GM08714 (cell line): Measurements from ENCODE around the gene PYDC2.

ENCODE experiments used
- H3K4me3 ChIP-seq: fragments of 200-500 bp; sonication (Bioruptor generic); 2 replicates; pipeline ENCODE4 v1.5.1; 2014; ENCODE audit warnings: mild to moderate bottlenecking, low read length, inconsistent platforms
- ZNF274 ChIP-seq: IDR thresholded peaks from 2 replicates; pipeline ENCODE4 v1.6.1; 2012; ENCODE audit warnings: mild to moderate bottlenecking, low read depth, low read length

PYDC2 gene

GRCh38 chr3:191461113-191461595, at the start of gene PYDC2:
Gene PYDC2 (plus strand): TSS chr3:191461163. CDS start chr3:191461163, 0 bp downstream.
- H3K4me3 ChIP-seq: no peak within 1 kb of the TSS
- no peak for TF ChIP-seq ZNF274

- no peak overlapping the region for H3K4me3 ChIP-seq
- no peak for TF ChIP-seq ZNF274
Observed at GRCh38 chr3:191412759-191413158, 48.2 kb upstream of the PYDC2 start.

GRCh38 chr3:191414286-191414685, 46.7 kb upstream of the PYDC2 start:
- no peak for TF ChIP-seq ZNF274
- no peak overlapping the region for H3K4me3 ChIP-seq

GRCh38 chr3:191414732-191415131, 46.2 kb upstream of the PYDC2 start:
- no peak for TF ChIP-seq ZNF274

GRCh38 chr3:191415566-191415965, 45.4 kb upstream of the PYDC2 start:
- no peak for TF ChIP-seq ZNF274
- H3K4me3 ChIP-seq: no peak overlapping the region

More at GRCh38 chr3:191414732-191415131, 46.2 kb upstream of the PYDC2 start:
- H3K4me3 ChIP-seq: no peak overlapping the region

- H3K4me3 ChIP-seq: no peak overlapping the region
- no peak for TF ChIP-seq ZNF274
Observed at GRCh38 chr3:191417457-191417729, 43.6 kb upstream of the PYDC2 start.

- no peak overlapping the region for H3K4me3 ChIP-seq
- TF ChIP-seq ZNF274: no peak
Observed at GRCh38 chr3:191420771-191421170, 40.2 kb upstream of the PYDC2 start.

- H3K4me3 ChIP-seq: no peak overlapping the region
- no peak for TF ChIP-seq ZNF274
Observed at GRCh38 chr3:191424881-191425280, 36.1 kb upstream of the PYDC2 start.

GRCh38 chr3:191425322-191425734, 35.6 kb upstream of the PYDC2 start:
- TF ChIP-seq ZNF274: no peak
- H3K4me3 ChIP-seq: no peak overlapping the region

GRCh38 chr3:191426311-191426710, 34.7 kb upstream of the PYDC2 start:
- no peak for TF ChIP-seq ZNF274
- H3K4me3 ChIP-seq: no peak overlapping the region

GRCh38 chr3:191428177-191428576, 32.8 kb upstream of the PYDC2 start:
- H3K4me3 ChIP-seq: no peak overlapping the region
- no peak for TF ChIP-seq ZNF274

GRCh38 chr3:191430103-191430502, 30.9 kb upstream of the PYDC2 start:
- TF ChIP-seq ZNF274: no peak

GRCh38 chr3:191431160-191431822, 29.7 kb upstream of the PYDC2 start:
- H3K4me3 ChIP-seq: no peak overlapping the region
- no peak for TF ChIP-seq ZNF274

More at GRCh38 chr3:191430103-191430502, 30.9 kb upstream of the PYDC2 start:
- H3K4me3 ChIP-seq: no peak overlapping the region

- no peak for TF ChIP-seq ZNF274
- H3K4me3 ChIP-seq: no peak overlapping the region
Observed at GRCh38 chr3:191432162-191432561, 28.8 kb upstream of the PYDC2 start.

GRCh38 chr3:191434024-191434423, 26.9 kb upstream of the PYDC2 start:
- H3K4me3 ChIP-seq: no peak overlapping the region
- no peak for TF ChIP-seq ZNF274

- no peak overlapping the region for H3K4me3 ChIP-seq
- TF ChIP-seq ZNF274: no peak
Observed at GRCh38 chr3:191435981-191436380, 25.0 kb upstream of the PYDC2 start.

GRCh38 chr3:191438150-191438814, 22.7 kb upstream of the PYDC2 start:
- no peak overlapping the region for H3K4me3 ChIP-seq
- no peak for TF ChIP-seq ZNF274
